GM12878 (cell line): ENCODE data around the gene CDK11B. TPM values are rescaled to one million over a fixed set of nuclear protein-coding genes. Genes with fewer than 3 reads are reported as not detected.

Experiments used
- CREM ChIP-seq: IDR thresholded peaks from 2 replicates; pipeline ENCODE4 v1.6.1; 2014; ENCODE audit warnings: antibody characterized with exemption, low read depth
- FOXK2 ChIP-seq: fragments of 450-650 bp; IDR thresholded peaks from 2 replicates; pipeline ENCODE4 v1.6.1; 2017; ENCODE audit warnings: mild to moderate bottlenecking, moderate library complexity
- RUNX3 ChIP-seq: IDR thresholded peaks from 2 replicates; pipeline ENCODE4 v1.6.1; 2012; ENCODE audit warnings: low read length, inconsistent platforms
- YY1 ChIP-seq: IDR thresholded peaks from 2 replicates; pipeline ENCODE4 v1.6.1; 2011; ENCODE audit warnings: low read depth, mild to moderate bottlenecking, low read length
- ZNF622 ChIP-seq: fragments of 450-650 bp; IDR thresholded peaks from 2 replicates; pipeline ENCODE4 v1.6.1; 2017; ENCODE audit warnings: mild to moderate bottlenecking, inconsistent platforms
- polyA plus RNA-seq, 11 experiments: library from polyadenylated mRNA; depleted of rRNA in 4 of 11; unstranded in 6 of 11; stranded (reverse) in 5 of 11; fragments of >200 nt; fragmentation: Nextera tagmentation in 4 of 11; fragmentation: Illumina TruSeq in 1 of 11; extraction: Ambion mirVana in 4 of 11; extraction: Trizol in 1 of 11; gene quantifications; 1 replicate in 1 of 11; 2 replicates in 10 of 11; pipeline versions ENCODE4 v1.2.1 to v1.2.3, GENCODE V29; 2011 to 2016; ENCODE audit warnings: inconsistent platforms in 2 of 11, missing spikeins in 2 of 11, low read depth in 1 of 11
- total RNA-seq, 4 experiments: library from RNA; depleted of rRNA in 3 of 4; stranded (reverse); fragments of >200 nt in 3 of 4; fragmentation: Illumina TruSeq in 1 of 4; extraction: Trizol in 1 of 4; gene quantifications; 2 replicates each; pipeline versions ENCODE4 v1.2.1 to v1.2.3, GENCODE V29; 2013 to 2021
- TF ChIP-seq, protein P1 (sequence below): IDR thresholded peaks from 2 replicates; pipeline ENCODE4 v1.6.1; 2012; ENCODE audit warnings: low read length, inconsistent platforms
- TF ChIP-seq, protein P2 (sequence below): fragments of 450-650 bp; IDR thresholded peaks from 2 replicates; pipeline ENCODE4 v1.6.1; 2014; ENCODE audit warnings: mild to moderate bottlenecking
- TF ChIP-seq, protein P3 (sequence below): IDR thresholded peaks from 2 replicates; pipeline ENCODE4 v1.6.1; 2011; ENCODE audit warnings: borderline replicate concordance, low read depth, mild to moderate bottlenecking, moderate library complexity, low read length; ENCODE audit not compliant: insufficient read depth, poor library complexity, severe bottlenecking
- TF ChIP-seq, protein P4 (sequence below): IDR thresholded peaks from 2 replicates; pipeline ENCODE4 v1.6.1; 2012; ENCODE audit warnings: low read depth, low read length, improper control_type of control experiment

The CDK11B gene
- total and polyA plus RNA-seq, 10 of the 15 experiments (the other 5 are each of a cell fraction or from before 2014, with no cell fraction given): 3.2 to 30.9 (median 18.0) TPM

DNA sequence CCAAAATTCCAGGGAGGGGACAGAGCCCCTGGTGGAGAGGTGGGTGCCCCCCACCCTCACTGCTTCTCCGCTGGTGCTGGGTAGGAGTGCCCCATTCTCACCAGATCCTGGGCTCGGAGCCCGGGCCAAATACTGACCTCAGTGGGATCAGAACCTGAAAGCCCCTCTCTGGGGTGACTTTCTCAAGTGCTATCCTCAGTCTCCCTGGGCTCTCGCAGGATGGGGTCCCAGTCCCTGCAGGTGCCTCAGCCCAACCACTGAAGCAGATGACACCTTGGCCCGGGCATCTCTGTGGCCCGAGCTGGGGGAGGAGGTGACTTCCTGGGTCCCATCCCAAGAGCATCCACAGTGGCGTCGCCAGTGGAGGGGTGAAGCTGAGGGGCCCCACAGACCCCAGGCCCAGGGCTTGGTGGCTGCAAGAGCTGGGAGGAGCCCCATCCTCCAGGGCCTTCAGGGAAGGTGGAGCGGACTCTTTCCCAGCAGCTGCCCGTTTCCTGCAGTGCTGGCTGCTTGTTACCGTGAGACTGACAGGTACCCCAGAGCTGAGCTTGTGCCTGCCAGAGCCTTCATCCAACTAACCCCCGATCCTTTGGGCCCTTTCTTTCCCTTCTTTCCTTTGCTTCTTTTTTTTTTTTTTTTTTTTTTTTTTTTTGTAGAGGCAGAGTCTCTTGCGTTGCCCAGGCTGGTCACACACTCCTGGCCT is 55.0 kb downstream of the CDK11B start (continued):
- TF ChIP-seq, protein P1, sequence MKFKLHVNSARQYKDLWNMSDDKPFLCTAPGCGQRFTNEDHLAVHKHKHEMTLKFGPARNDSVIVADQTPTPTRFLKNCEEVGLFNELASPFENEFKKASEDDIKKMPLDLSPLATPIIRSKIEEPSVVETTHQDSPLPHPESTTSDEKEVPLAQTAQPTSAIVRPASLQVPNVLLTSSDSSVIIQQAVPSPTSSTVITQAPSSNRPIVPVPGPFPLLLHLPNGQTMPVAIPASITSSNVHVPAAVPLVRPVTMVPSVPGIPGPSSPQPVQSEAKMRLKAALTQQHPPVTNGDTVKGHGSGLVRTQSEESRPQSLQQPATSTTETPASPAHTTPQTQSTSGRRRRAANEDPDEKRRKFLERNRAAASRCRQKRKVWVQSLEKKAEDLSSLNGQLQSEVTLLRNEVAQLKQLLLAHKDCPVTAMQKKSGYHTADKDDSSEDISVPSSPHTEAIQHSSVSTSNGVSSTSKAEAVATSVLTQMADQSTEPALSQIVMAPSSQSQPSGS: no peak
- TF ChIP-seq YY1 (no peak), RUNX3 (no peak), ZNF622 (no peak), CREM (no peak), FOXK2 (no peak)
- TF ChIP-seq, protein P2, sequence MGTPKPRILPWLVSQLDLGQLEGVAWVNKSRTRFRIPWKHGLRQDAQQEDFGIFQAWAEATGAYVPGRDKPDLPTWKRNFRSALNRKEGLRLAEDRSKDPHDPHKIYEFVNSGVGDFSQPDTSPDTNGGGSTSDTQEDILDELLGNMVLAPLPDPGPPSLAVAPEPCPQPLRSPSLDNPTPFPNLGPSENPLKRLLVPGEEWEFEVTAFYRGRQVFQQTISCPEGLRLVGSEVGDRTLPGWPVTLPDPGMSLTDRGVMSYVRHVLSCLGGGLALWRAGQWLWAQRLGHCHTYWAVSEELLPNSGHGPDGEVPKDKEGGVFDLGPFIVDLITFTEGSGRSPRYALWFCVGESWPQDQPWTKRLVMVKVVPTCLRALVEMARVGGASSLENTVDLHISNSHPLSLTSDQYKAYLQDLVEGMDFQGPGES: no peak
- TF ChIP-seq, protein P3, sequence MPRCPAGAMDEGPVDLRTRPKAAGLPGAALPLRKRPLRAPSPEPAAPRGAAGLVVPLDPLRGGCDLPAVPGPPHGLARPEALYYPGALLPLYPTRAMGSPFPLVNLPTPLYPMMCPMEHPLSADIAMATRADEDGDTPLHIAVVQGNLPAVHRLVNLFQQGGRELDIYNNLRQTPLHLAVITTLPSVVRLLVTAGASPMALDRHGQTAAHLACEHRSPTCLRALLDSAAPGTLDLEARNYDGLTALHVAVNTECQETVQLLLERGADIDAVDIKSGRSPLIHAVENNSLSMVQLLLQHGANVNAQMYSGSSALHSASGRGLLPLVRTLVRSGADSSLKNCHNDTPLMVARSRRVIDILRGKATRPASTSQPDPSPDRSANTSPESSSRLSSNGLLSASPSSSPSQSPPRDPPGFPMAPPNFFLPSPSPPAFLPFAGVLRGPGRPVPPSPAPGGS: no peak
- TF ChIP-seq, protein P4, sequence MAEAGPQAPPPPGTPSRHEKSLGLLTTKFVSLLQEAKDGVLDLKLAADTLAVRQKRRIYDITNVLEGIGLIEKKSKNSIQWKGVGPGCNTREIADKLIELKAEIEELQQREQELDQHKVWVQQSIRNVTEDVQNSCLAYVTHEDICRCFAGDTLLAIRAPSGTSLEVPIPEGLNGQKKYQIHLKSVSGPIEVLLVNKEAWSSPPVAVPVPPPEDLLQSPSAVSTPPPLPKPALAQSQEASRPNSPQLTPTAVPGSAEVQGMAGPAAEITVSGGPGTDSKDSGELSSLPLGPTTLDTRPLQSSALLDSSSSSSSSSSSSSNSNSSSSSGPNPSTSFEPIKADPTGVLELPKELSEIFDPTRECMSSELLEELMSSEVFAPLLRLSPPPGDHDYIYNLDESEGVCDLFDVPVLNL: no peak
